ENCODE data around the gene ROPN1.

The ROPN1 gene

GRCh38 chr3:124035463-124036121 lies 43.7 kb upstream of the ROPN1 start:
- H3K27ac ChIP-seq (ENCODE audit: low read depth, low read length, poor library complexity, severe bottlenecking), result no peak overlapping the region
- H3K36me3 ChIP-seq (ENCODE audit: insufficient read depth, low read length), result no peaks in the 10 kb centered on the region
- H3K27me3 ChIP-seq (ENCODE audit: insufficient read depth, low read length), result no peaks in the 10 kb centered on the region
- H3K4me1 ChIP-seq (ENCODE audit: insufficient read depth, low read length, severe bottlenecking), result no peaks in the 10 kb centered on the region
- no peak overlapping the region for H2AFZ ChIP-seq (ENCODE audit: low read length)
- no peak overlapping the region for H3K9ac ChIP-seq (ENCODE audit: low read length)
- no peaks in the 10 kb centered on the region for H3K79me2 ChIP-seq (ENCODE audit: insufficient read depth, low read length)
- H3K9me3 ChIP-seq (ENCODE audit: low read length), result no peaks in the 10 kb centered on the region
- H4K20me1 ChIP-seq (ENCODE audit: insufficient read depth, low read length), result no peaks in the 10 kb centered on the region
- H3F3A ChIP-seq (ENCODE audit: insufficient read depth, low read length), result no peaks in the 10 kb centered on the region
- no peak overlapping the region for H3K4me3 ChIP-seq (ENCODE audit: low read depth, low read length, poor library complexity, severe bottlenecking)
- H3K4me2 ChIP-seq (ENCODE audit: low read length), result no peak overlapping the region
- TF ChIP-seq EZH2 (IDR thresholded peaks at IDR 0.05; ENCODE audit: borderline replicate concordance, low read length) (no peak), CTCF (IDR thresholded peaks at IDR 0.05; ENCODE audit: low read length) (no peak)
- H3K9me2 ChIP-seq (ENCODE audit: low read depth, low read length), result no peaks in the 10 kb centered on the region

- no peak overlapping the region for H3K27ac ChIP-seq (ENCODE audit: low read depth, low read length, poor library complexity, severe bottlenecking)
- no peaks in the 10 kb centered on the region for H3K79me2 ChIP-seq (ENCODE audit: insufficient read depth, low read length)
- H3K4me3 ChIP-seq (ENCODE audit: low read depth, low read length, poor library complexity, severe bottlenecking), result no peak overlapping the region
- H2AFZ ChIP-seq (ENCODE audit: low read length), result no peak overlapping the region
- H3F3A ChIP-seq (ENCODE audit: insufficient read depth, low read length), result no peaks in the 10 kb centered on the region
- no peak for TF ChIP-seq EZH2 (IDR thresholded peaks at IDR 0.05; ENCODE audit: borderline replicate concordance, low read length)
- TF ChIP-seq CTCF (IDR thresholded peaks at IDR 0.05; ENCODE audit: low read length), result no peak
- H3K36me3 ChIP-seq (ENCODE audit: insufficient read depth, low read length), result no peaks in the 10 kb centered on the region
- no peaks in the 10 kb centered on the region for H3K4me1 ChIP-seq (ENCODE audit: insufficient read depth, low read length, severe bottlenecking)
- no peaks in the 10 kb centered on the region for H3K9me2 ChIP-seq (ENCODE audit: low read depth, low read length)
- no peaks in the 10 kb centered on the region for H4K20me1 ChIP-seq (ENCODE audit: insufficient read depth, low read length)
- no peak overlapping the region for H3K9ac ChIP-seq (ENCODE audit: low read length)
- no peaks in the 10 kb centered on the region for H3K9me3 ChIP-seq (ENCODE audit: low read length)
- H3K4me2 ChIP-seq (ENCODE audit: low read length), result no peak overlapping the region
- H3K27me3 ChIP-seq (ENCODE audit: insufficient read depth, low read length), result no peaks in the 10 kb centered on the region
Measured at GRCh38 chr3:124034844-124035152, 42.9 kb upstream of the ROPN1 start.

GRCh38 chr3:124034016-124034843 lies 42.3 kb upstream of the ROPN1 start:
- Histone ChIP-seq H4K20me1 (ENCODE audit: insufficient read depth, low read length) (no peaks in the 10 kb centered on the region), H3K4me2 (ENCODE audit: low read length) (no peak overlapping the region), H3K9ac (ENCODE audit: low read length) (no peak overlapping the region), H3K79me2 (ENCODE audit: insufficient read depth, low read length) (no peaks in the 10 kb centered on the region), H3K4me3 (ENCODE audit: low read depth, low read length, poor library complexity, severe bottlenecking) (no peak overlapping the region), H3K9me2 (ENCODE audit: low read depth, low read length) (no peaks in the 10 kb centered on the region), H3K36me3 (ENCODE audit: insufficient read depth, low read length) (no peaks in the 10 kb centered on the region), H3K27me3 (ENCODE audit: insufficient read depth, low read length) (no peaks in the 10 kb centered on the region), H3K27ac (ENCODE audit: low read depth, low read length, poor library complexity, severe bottlenecking) (no peak overlapping the region), H2AFZ (ENCODE audit: low read length) (no peak overlapping the region), H3K4me1 (ENCODE audit: insufficient read depth, low read length, severe bottlenecking) (no peaks in the 10 kb centered on the region), H3F3A (ENCODE audit: insufficient read depth, low read length) (no peaks in the 10 kb centered on the region), H3K9me3 (ENCODE audit: low read length) (no peaks in the 10 kb centered on the region)
- TF ChIP-seq CTCF (IDR thresholded peaks at IDR 0.05; ENCODE audit: low read length) (no peak), EZH2 (IDR thresholded peaks at IDR 0.05; ENCODE audit: borderline replicate concordance, low read length) (no peak)
